Activated B cell treated with CpG ODN at 0.5 μM for 24 hours (primary cell): ENCODE data around the gene PSMD14. TPM values are rescaled to one million over a fixed set of nuclear protein-coding genes. Genes with fewer than 3 reads are reported as not detected.
"Not testable (repeated sequence)": the region's sequence is repeated elsewhere in the genome, so short reads cannot be mapped to it uniquely, and the experiment has no call there.

ENCODE experiments used
- ATAC-seq: fragments of 200-7000 bp; cut with Tn5 transposase; one replicate; pipeline ENCODE4 v1.10.0; 2021; ENCODE audit warnings: low read depth, mild to moderate bottlenecking, moderate library complexity
- CTCF ChIA-PET: fragments of 350-600 bp; sonication (Branson Sonifier 250); formaldehyde crosslinking; loops from one replicate; lab custom pipeline; 2021; ENCODE audit warnings: antibody characterized with exemption; lab: Charles Lee
- POLR2A ChIA-PET: fragments of 350-600 bp; sonication (Branson Sonifier 250); formaldehyde crosslinking; loops from one replicate; lab custom pipeline; 2021; ENCODE audit warnings: antibody characterized with exemption; lab: Charles Lee
- DNase-seq: peaks from one replicate; pipeline ENCODE4 v3.0.0; 2022
- H3K27ac Mint-ChIP-seq: one replicate; pipeline ENCODE4 v1.8.0; 2020; ENCODE audit warnings: mixed read lengths
- H3K27me3 Mint-ChIP-seq: one replicate; pipeline ENCODE4 v1.8.0; 2021; ENCODE audit warnings: mixed read lengths
- H3K36me3 Mint-ChIP-seq: one replicate; pipeline ENCODE4 v1.8.0; 2021; ENCODE audit warnings: low read depth, mixed read lengths
- H3K4me1 Mint-ChIP-seq: one replicate; pipeline ENCODE4 v1.8.0; 2021; ENCODE audit warnings: mixed read lengths
- H3K4me3 Mint-ChIP-seq: one replicate; pipeline ENCODE4 v1.8.0; 2020; ENCODE audit warnings: mild to moderate bottlenecking, mixed read lengths
- H3K9me3 Mint-ChIP-seq: one replicate; pipeline ENCODE4 v1.8.0; 2020; ENCODE audit warnings: mixed read lengths
- intact Hi-C: fragments of 100-400 bp; cut with micrococcal nuclease; formaldehyde crosslinking; loops from one replicate; pipeline ENCODE4 v1.15.1; 2024
- total RNA-seq: library from RNA; stranded (reverse); gene quantifications from 2 replicates; pipeline ENCODE4 v1.2.3, GENCODE V29; 2022
- TF ChIP-seq, protein P1 (sequence below): fragments of 200-600 bp; IDR thresholded peaks from one replicate; pipeline ENCODE4 v1.8.0; 2022; ENCODE audit warnings: antibody characterized with exemption, mild to moderate bottlenecking

The PSMD14 gene
- total RNA-seq, 1 donor from 2014 or later: 55.1 TPM

DNA sequence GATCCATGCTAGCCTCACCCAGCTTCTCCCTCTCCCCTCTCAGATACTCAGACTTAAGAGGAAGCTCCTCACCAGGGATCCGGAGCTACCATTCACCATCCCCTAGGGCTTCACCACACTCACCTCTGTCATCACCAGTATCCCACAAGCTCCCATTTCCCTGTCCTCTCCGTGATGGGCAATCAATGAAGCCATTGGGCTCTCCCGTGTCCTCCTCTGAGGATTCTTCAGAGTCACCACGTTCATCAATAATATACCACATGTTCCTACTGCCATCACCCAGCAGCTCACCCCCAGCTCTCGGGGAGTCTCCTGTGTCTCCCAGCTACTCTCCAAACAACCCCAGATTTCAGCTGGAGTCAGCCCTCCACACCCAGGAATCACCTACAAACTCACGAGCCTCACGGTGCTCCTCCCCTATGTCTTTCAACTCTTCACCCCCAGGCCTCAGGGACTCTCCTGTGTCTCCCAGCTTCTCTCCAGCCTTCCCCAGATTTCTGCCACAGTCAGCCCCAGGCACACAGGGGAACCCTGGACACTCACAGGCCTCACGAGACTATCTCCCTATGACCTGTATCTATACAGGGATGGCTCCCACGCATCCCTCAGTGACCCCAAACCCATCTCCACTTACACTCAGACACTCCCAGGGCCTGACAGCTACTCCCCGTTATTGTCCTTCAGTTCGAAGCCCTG, 26.5 kb upstream of the PSMD14 start:
- H3K9me3 Mint-ChIP-seq, CTCF ChIA-PET, H3K36me3 Mint-ChIP-seq, DNase-seq, H3K4me1 Mint-ChIP-seq, H3K27me3 Mint-ChIP-seq, H3K27ac Mint-ChIP-seq, intact Hi-C loops, POLR2A ChIA-PET, ATAC-seq, H3K4me3 Mint-ChIP-seq: not testable (repeated sequence)

DNA sequence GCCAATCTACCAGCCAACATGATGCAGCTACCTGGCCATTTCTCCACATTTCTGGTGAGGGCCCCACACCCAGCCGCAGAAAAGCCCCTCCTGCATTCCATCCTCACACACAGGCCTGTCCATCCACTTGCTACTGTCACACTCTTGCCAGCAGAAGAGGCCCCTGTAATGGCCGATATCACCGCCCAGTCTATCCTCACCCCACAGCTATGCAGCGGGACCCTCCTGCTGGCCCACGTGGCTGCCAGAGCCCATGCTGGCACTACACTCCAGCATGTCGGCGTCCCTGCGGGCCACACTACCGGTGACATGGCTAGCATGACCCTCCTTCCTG, 25.9 kb upstream of the PSMD14 start:
- not testable (repeated sequence) for H3K27ac Mint-ChIP-seq

DNA sequence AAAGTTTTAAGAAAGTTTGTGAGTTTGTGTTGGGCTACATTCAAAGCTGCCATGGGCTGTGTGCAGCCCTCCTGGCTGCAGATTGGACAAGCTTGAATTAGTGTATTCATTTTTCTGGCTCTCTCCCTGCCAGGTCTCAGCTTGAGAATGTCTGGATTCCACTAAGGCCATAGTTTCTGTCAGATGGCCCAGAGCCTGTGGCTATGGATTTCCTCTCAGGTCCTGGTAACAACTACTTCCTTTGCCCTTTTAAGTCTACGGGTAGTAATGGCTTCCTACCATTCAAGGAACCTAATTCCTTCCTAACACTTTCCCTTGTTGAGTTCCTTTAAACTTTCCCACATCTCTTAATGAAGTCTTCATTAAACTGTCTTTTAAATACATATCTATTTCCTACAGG, 24.3 kb upstream of the PSMD14 start:
- ChIA-PET POLR2A (interaction anchor here (0.7 kb wide), 1 partner anchor 1089 kb away, joined by 4 read pairs; no protein-coding TSS in a partner anchor), CTCF (no interaction called here)
- Mint-ChIP-seq H3K4me3 (no peak overlapping the region), H3K4me1 (no peaks in the 10 kb centered on the region), H3K27me3 (peaks cover 16% of the 10 kb centered on the region), H3K36me3 (no peaks in the 10 kb centered on the region), H3K27ac (no peak overlapping the region), H3K9me3 (no peaks in the 10 kb centered on the region)
- TF ChIP-seq, protein P1, sequence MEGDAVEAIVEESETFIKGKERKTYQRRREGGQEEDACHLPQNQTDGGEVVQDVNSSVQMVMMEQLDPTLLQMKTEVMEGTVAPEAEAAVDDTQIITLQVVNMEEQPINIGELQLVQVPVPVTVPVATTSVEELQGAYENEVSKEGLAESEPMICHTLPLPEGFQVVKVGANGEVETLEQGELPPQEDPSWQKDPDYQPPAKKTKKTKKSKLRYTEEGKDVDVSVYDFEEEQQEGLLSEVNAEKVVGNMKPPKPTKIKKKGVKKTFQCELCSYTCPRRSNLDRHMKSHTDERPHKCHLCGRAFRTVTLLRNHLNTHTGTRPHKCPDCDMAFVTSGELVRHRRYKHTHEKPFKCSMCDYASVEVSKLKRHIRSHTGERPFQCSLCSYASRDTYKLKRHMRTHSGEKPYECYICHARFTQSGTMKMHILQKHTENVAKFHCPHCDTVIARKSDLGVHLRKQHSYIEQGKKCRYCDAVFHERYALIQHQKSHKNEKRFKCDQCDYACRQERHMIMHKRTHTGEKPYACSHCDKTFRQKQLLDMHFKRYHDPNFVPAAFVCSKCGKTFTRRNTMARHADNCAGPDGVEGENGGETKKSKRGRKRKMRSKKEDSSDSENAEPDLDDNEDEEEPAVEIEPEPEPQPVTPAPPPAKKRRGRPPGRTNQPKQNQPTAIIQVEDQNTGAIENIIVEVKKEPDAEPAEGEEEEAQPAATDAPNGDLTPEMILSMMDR: no peak
- ATAC-seq (no peak), DNase-seq (no peak)
- intact Hi-C loops: no loop called here

More for the DNA sequence above, 25.9 kb upstream of the PSMD14 start:
- H3K4me1 Mint-ChIP-seq, POLR2A ChIA-PET, CTCF ChIA-PET, H3K27me3 Mint-ChIP-seq, H3K4me3 Mint-ChIP-seq, ATAC-seq, intact Hi-C loops, DNase-seq, H3K36me3 Mint-ChIP-seq, H3K9me3 Mint-ChIP-seq: not testable (repeated sequence)

DNA sequence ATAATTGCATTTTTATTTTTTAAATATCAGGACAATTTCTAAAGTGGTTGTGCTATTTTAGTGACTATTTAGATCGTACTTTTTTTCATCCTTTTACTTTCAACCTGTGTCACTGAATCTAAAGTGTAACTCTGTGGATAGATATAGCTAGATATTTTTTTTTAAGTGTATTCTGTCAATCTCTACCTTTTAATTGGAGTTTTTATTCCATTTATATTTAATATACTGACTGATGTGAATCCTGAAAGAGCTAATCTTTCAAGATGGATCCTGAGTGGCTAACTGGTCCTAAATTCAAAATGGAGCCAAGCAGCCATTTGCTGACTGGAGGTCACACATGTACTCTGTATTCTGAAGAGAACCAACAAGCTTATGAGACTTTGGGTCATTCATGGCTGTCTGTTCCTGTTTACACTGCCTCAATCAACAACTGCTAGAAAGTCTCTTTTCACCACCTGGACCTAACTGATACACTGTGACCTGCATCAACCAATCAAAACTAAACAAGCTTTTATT, 4.6 kb upstream of the PSMD14 start:
- ATAC-seq (no peak), DNase-seq (no peak)
- H3K27ac Mint-ChIP-seq: no peak overlapping the region
- intact Hi-C loops: loop anchor here (10.0 kb wide), 2 partner anchors 1041 to 1399 kb away; partner anchors contain the start of genes GCA and LY75
- H3K4me3 Mint-ChIP-seq: no peak overlapping the region
- TF ChIP-seq, protein P1: no peak
- H3K9me3 Mint-ChIP-seq: peaks cover 4% of the 10 kb centered on the region
- H3K4me1 Mint-ChIP-seq: peaks cover 11% of the 10 kb centered on the region
- ChIA-PET POLR2A (no interaction called here), CTCF (no interaction called here)
- H3K36me3 Mint-ChIP-seq: peaks cover 6% of the 10 kb centered on the region
- no peaks in the 10 kb centered on the region for H3K27me3 Mint-ChIP-seq

DNA sequence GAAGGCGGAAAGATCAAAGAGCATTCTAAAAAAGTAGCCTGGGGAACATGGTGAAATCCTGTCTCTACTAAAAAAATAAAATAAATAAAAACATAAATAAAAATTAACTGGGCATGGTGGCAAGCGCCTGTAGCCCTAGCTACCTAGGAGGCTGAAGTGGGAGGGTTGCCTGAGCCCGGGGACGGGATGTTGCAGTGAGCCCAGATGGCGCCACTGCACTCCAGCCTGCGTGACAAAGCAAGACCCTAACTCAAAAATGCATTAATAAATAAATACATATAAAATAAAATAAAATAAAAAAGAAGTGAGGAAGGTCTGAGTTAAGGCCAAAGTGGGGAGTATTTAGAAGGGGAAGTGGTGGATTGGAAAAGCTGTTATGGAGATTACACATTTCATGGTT, 1.3 kb upstream of the PSMD14 start:
- Mint-ChIP-seq H3K4me1 (peaks cover 28% of the 10 kb centered on the region), H3K36me3 (peaks cover 10% of the 10 kb centered on the region), H3K27me3 (no peaks in the 10 kb centered on the region), H3K27ac (no peak overlapping the region), H3K4me3 (peak overlapping the region; percentile 99), H3K9me3 (peaks cover 4% of the 10 kb centered on the region)
- ChIA-PET CTCF (no interaction called here), POLR2A (no interaction called here)
- ATAC-seq (no peak), DNase-seq (no peak)
- intact Hi-C loops: loop anchor here (10.0 kb wide), 2 partner anchors 1038 to 1402 kb away; partner anchors contain the start of genes GCA and LY75
- TF ChIP-seq, protein P1: no peak

DNA sequence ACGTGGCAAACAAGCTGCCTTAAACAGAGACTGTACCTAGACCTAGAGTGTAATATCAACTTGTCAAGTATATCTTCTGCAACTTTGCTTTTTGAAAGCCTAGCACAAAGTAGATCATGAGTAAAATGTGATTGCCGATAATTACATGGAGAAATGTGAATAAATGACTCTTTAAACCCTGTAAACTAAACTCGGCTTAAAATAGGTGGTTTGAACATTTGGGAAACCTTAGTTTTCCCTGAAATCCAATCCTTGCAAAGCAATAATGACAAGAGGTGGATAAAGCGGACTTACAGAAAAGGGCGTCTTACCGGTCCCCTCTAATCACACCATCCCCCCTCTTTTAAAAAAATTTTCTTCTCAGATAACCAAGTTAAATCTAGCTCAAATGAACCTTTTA, 549 bp upstream of the PSMD14 start:
- intact Hi-C loops: loop anchor here (1.0 to 10.0 kb wide), 5 partner anchors 63 to 1595 kb away; partner anchors contain the start of genes GCA, LY75, MARCHF7 and TANK
- CTCF ChIA-PET: interaction anchor here (1.9 kb wide), 1 partner anchor 32 kb away, joined by 6 read pairs; no protein-coding TSS in a partner anchor
- POLR2A ChIA-PET: interaction anchor here (0.6 to 2.1 kb wide), 10 partner anchors 21 to 1036 kb away, joined by 3 to 9 read pairs (median 4); partner anchors contain the start of gene GCA

More for the DNA sequence above, 549 bp upstream of the PSMD14 start:
- Mint-ChIP-seq H3K4me1 (peaks cover 30% of the 10 kb centered on the region), H3K9me3 (peaks cover 4% of the 10 kb centered on the region), H3K4me3 (peak overlapping the region; percentile 99), H3K27me3 (no peaks in the 10 kb centered on the region), H3K27ac (peak overlapping the region; percentile 97), H3K36me3 (peaks cover 10% of the 10 kb centered on the region)
- no peak for DNase-seq
- no peak for ATAC-seq
- TF ChIP-seq, protein P1: no peak
